Lung (tissue), 12 donors: ENCODE results near the gene ACOT7. TPM values are rescaled to one million over a fixed set of nuclear protein-coding genes. Genes with fewer than 3 reads are reported as not detected.
A peak's percentile ranks its signal among the peaks of the same experiment; 100 is the strongest.

Experiments used
- ATAC-seq: fragments of 200-7000 bp; cut with Tn5 transposase; one replicate; pipeline ENCODE4 v1.9.1; 2020; ENCODE audit warnings: moderate number of reproducible peaks; ENCODE audit not compliant: insufficient read depth, low FRiP score
- DNase-seq, 3 donors: peaks; one replicate each; pipeline ENCODE4 v3.0.0-alpha.2; 2013 to 2017
- H3K27ac ChIP-seq, 2 donors: one replicate each; pipeline ENCODE4 v1.5.1; 2013; ENCODE audit warnings: mild to moderate bottlenecking in 2 of 2, moderate library complexity in 2 of 2, control low read depth in 1 of 2, inconsistent platforms in 1 of 2, low read depth in 1 of 2, low read length in 1 of 2
- H3K27me3 ChIP-seq, 3 donors: one replicate each; pipeline ENCODE4 v1.5.1; 2013; ENCODE audit warnings: low read length in 2 of 3; ENCODE audit not compliant: control insufficient read depth in 3 of 3, insufficient read depth in 3 of 3
- H3K36me3 ChIP-seq, 4 donors: one replicate each; pipeline ENCODE4 v1.5.1; 2013; ENCODE audit warnings: low read length in 4 of 4, mild to moderate bottlenecking in 1 of 4, moderate library complexity in 1 of 4; ENCODE audit not compliant: control insufficient read depth in 4 of 4, insufficient read depth in 4 of 4
- H3K4me1 ChIP-seq, 5 donors: one replicate each; pipeline ENCODE4 v1.5.1; 2013; ENCODE audit warnings: low read length in 5 of 5, mild to moderate bottlenecking in 2 of 5, moderate library complexity in 1 of 5; ENCODE audit not compliant: control insufficient read depth in 5 of 5, insufficient read depth in 5 of 5
- H3K4me3 ChIP-seq: one replicate; pipeline ENCODE4 v1.5.1; 2013; ENCODE audit warnings: mild to moderate bottlenecking, control low read depth, moderate library complexity
- H3K9ac ChIP-seq, 2 donors: one replicate each; pipeline ENCODE4 v1.5.1; 2013; ENCODE audit warnings: low read length in 2 of 2, control low read depth in 1 of 2; ENCODE audit not compliant: insufficient read depth in 1 of 2
- H3K9me3 ChIP-seq, 4 donors: one replicate each; pipeline ENCODE4 v1.5.1; 2013; ENCODE audit warnings: low read length in 3 of 4, mild to moderate bottlenecking in 1 of 4, moderate library complexity in 1 of 4; ENCODE audit not compliant: control insufficient read depth in 4 of 4, insufficient read depth in 3 of 4
- CTCF ChIP-seq: IDR thresholded peaks from 2 replicates; pipeline ENCODE4 v1.5.1; 2012; ENCODE audit warnings: mild to moderate bottlenecking; ENCODE audit errors: control extremely low read depth, extremely low read depth
- WGBS, 2 donors: extraction: QIAGEN DNeasy Blood & Tissue Kit; methylation state at CpG; one replicate each; pipeline ENCODE4 v1.1.7; 2013; 5-methylcytosine and 5-hydroxymethylcytosine counted together
- polyA plus RNA-seq, 2 donors: library from polyadenylated mRNA; stranded (reverse); fragments of 200-250 nt; gene quantifications; one replicate each; pipeline ENCODE4 v1.2.1, GENCODE V29; 2013
- total RNA-seq, 2 donors: library from RNA; depleted of rRNA in 1 of 2; stranded (reverse); fragments of >200 nt in 1 of 2; gene quantifications; one replicate each; pipeline ENCODE4 v1.2.1, GENCODE V29; 2014 to 2021
- donor health status: control.
- donor health status: control.
- donor health status: Bipolar disorder and iron deficiency.
- donor health status: healthy.
- donor health status: DM: yes; HTN: yes; CAD: no.

Gene ACOT7
- total and polyA plus RNA-seq, 4 donors = 8.8 to 37.4 (median 23.1) TPM

- TF ChIP-seq CTCF = no peak
- peaks cover 9 to 22% (median 14%) of the 10 kb centered on the region in 4 donors for H3K36me3 ChIP-seq
- H3K4me3 ChIP-seq = no peak overlapping the region
- H3K27me3 ChIP-seq = peaks cover 0 to under 1% (median 0%) of the 10 kb centered on the region in 3 donors
- DNase-seq = no peak
- ATAC-seq = no peak
- H3K4me1 ChIP-seq = peaks cover 0 to 13% (median 6%) of the 10 kb centered on the region in 5 donors
- no peaks in the 10 kb centered on the region for H3K9me3 ChIP-seq
- no peak overlapping the region for H3K9ac ChIP-seq
- 68 to 80% methylated on average over 1 of the region's 1 CpG for WGBS, 2 donors
- H3K27ac ChIP-seq = no peak overlapping the region
Observed at GRCh38 chr1:6233376-6233775, 160.2 kb downstream of the ACOT7 start.

- Histone ChIP-seq H3K4me1 (no peaks in the 10 kb centered on the region), H3K36me3 (peaks cover 8 to 33% (median 18%) of the 10 kb centered on the region in 4 donors), H3K27me3 (no peaks in the 10 kb centered on the region), H3K9me3 (no peaks in the 10 kb centered on the region), H3K4me3 (no peak overlapping the region), H3K27ac (no peak overlapping the region), H3K9ac (no peak overlapping the region)
- no peak for TF ChIP-seq CTCF
- whole genome bisulfite sequencing, 2 donors = 92 to 93% methylated on average over 8 of the region's 8 CpGs
- ATAC-seq (no peak), DNase-seq (no peak)
Observed at GRCh38 chr1:6225651-6226050, 167.9 kb downstream of the ACOT7 start.

GRCh38 chr1:6224718-6225117, 168.8 kb downstream of the ACOT7 start:
- Histone ChIP-seq H3K9me3 (no peaks in the 10 kb centered on the region), H3K4me1 (no peaks in the 10 kb centered on the region), H3K27me3 (no peaks in the 10 kb centered on the region), H3K36me3 (peaks cover 2 to 29% (median 19%) of the 10 kb centered on the region in 4 donors), H3K4me3 (no peak overlapping the region), H3K27ac (peak overlapping the region in 1 of 2 donors; percentile 25), H3K9ac (no peak overlapping the region)
- no peak for TF ChIP-seq CTCF
- no peak for ATAC-seq
- WGBS, 2 donors = 86 to 94% methylated on average over 15 of the region's 15 CpGs
- DNase-seq = no peak

GRCh38 chr1:6223617-6224016, 169.9 kb downstream of the ACOT7 start:
- no peak overlapping the region for H3K4me3 ChIP-seq
- TF ChIP-seq CTCF = no peak
- H3K36me3 ChIP-seq = peaks cover 2 to 27% (median 18%) of the 10 kb centered on the region in 4 donors
- 96 to 99% methylated on average over 13 of the region's 13 CpGs for WGBS, 2 donors
- DNase-seq (no peak), ATAC-seq (no peak)
- peaks cover 0 to 2% (median 0%) of the 10 kb centered on the region in 5 donors for H3K4me1 ChIP-seq
- no peaks in the 10 kb centered on the region for H3K9me3 ChIP-seq
- H3K27ac ChIP-seq = peak overlapping the region in 1 of 2 donors; percentile 51
- no peak overlapping the region for H3K9ac ChIP-seq
- no peaks in the 10 kb centered on the region for H3K27me3 ChIP-seq
